Left ventricle myocardium inferior (tissue), 1 donor: ENCODE results near the gene IFT122. TPM values are rescaled to one million over a fixed set of nuclear protein-coding genes. Genes with fewer than 3 reads are reported as not detected.

Source experiments
- DNase-seq: peaks from one replicate; pipeline ENCODE4 v3.0.0-alpha.2; 2020
- H3K27ac ChIP-seq: fragments of 200-600 bp; replicated peaks from 2 replicates; pipeline ENCODE4 v1.8.0; 2021
- H3K27me3 ChIP-seq: fragments of 200-600 bp; 2 replicates; pipeline ENCODE4 v1.8.0; 2021; ENCODE audit warnings: low read depth
- H3K36me3 ChIP-seq: fragments of 200-600 bp; 2 replicates; pipeline ENCODE4 v1.8.0; 2021
- H3K4me1 ChIP-seq: fragments of 200-600 bp; 2 replicates; pipeline ENCODE4 v1.8.0; 2021
- H3K4me3 ChIP-seq: fragments of 200-600 bp; 2 replicates; pipeline ENCODE4 v1.8.0; 2021; ENCODE audit warnings: mild to moderate bottlenecking, moderate library complexity
- H3K9me3 ChIP-seq: fragments of 200-600 bp; replicated peaks from 2 replicates; pipeline ENCODE4 v1.8.0; 2021
- CTCF ChIP-seq: fragments of 200-600 bp; IDR thresholded peaks from 2 replicates; pipeline ENCODE4 v1.8.0; 2021; ENCODE audit warnings: antibody characterized with exemption, mild to moderate bottlenecking, borderline replicate concordance
- intact Hi-C: fragments of 100-400 bp; cut with micrococcal nuclease; formaldehyde crosslinking; loops from one replicate; pipeline ENCODE4 v1.11.0; 2022
- total RNA-seq: library from RNA; stranded (reverse); fragmentation: NEBNext Ultra II Directional; extraction: Animal tissue kit (Norgen Biotek cat#: 25700); gene quantifications from one replicate; pipeline ENCODE4 v1.2.1, GENCODE V29; 2021
- donor health status: DM: no; HTN: yes; CAD: no; lungs with severe emphysema.

IFT122 gene
- total RNA-seq, 1 donor from 2014 or later, result 16.5 TPM

GRCh38 chr3:129553171-129553570, 113.1 kb downstream of the IFT122 start:
- Histone ChIP-seq H3K36me3 (peaks cover 24% of the 10 kb centered on the region), H3K4me1 (peaks cover 62% of the 10 kb centered on the region), H3K27ac (peak overlapping the region; percentile 73), H3K27me3 (no peaks in the 10 kb centered on the region), H3K4me3 (no peak overlapping the region), H3K9me3 (no peaks in the 10 kb centered on the region)
- TF ChIP-seq CTCF, result no peak
- no peak for DNase-seq
- intact Hi-C loops, result loop anchor here (10.0 kb wide), 1 partner anchor 48 kb away; no protein-coding TSS in a partner anchor

- peak overlapping the region; percentile 73 for H3K27ac ChIP-seq
- no peaks in the 10 kb centered on the region for H3K9me3 ChIP-seq
- intact Hi-C loops, result loop anchor here (10.0 kb wide), 1 partner anchor 49 kb away; no protein-coding TSS in a partner anchor
- no peaks in the 10 kb centered on the region for H3K27me3 ChIP-seq
- H3K4me1 ChIP-seq, result peaks cover 67% of the 10 kb centered on the region
- no peak for TF ChIP-seq CTCF
- no peak for DNase-seq
- H3K4me3 ChIP-seq, result no peak overlapping the region
- H3K36me3 ChIP-seq, result peaks cover 24% of the 10 kb centered on the region
Observed at GRCh38 chr3:129553719-129554118, 113.7 kb downstream of the IFT122 start.

- Histone ChIP-seq H3K27ac (peak overlapping the region; percentile 73), H3K9me3 (no peaks in the 10 kb centered on the region), H3K4me3 (no peak overlapping the region), H3K4me1 (peaks cover 76% of the 10 kb centered on the region), H3K36me3 (peaks cover 33% of the 10 kb centered on the region), H3K27me3 (no peaks in the 10 kb centered on the region)
- TF ChIP-seq CTCF, result no peak
- intact Hi-C loops, result loop anchor here (10.0 kb wide), 1 partner anchor 50 kb away; no protein-coding TSS in a partner anchor
- DNase-seq, result no peak
Observed at GRCh38 chr3:129554356-129555152, 114.5 kb downstream of the IFT122 start.

GRCh38 chr3:129555153-129555550, 115.1 kb downstream of the IFT122 start:
- no peak for TF ChIP-seq CTCF
- peaks cover 82% of the 10 kb centered on the region for H3K4me1 ChIP-seq
- no peak for DNase-seq
- H3K36me3 ChIP-seq, result peaks cover 39% of the 10 kb centered on the region
- peak overlapping the region; percentile 73 for H3K27ac ChIP-seq
- H3K27me3 ChIP-seq, result no peaks in the 10 kb centered on the region
- no peaks in the 10 kb centered on the region for H3K9me3 ChIP-seq
- intact Hi-C loops, result loop anchor here (10.0 kb wide), 1 partner anchor 50 kb away; no protein-coding TSS in a partner anchor
- H3K4me3 ChIP-seq, result no peak overlapping the region

GRCh38 chr3:129555616-129556357, 115.8 kb downstream of the IFT122 start:
- intact Hi-C loops, result loop anchor here (10.0 kb wide), 1 partner anchor 51 kb away; no protein-coding TSS in a partner anchor
- H3K36me3 ChIP-seq, result peaks cover 40% of the 10 kb centered on the region
- DNase-seq, result no peak
- H3K27me3 ChIP-seq, result no peaks in the 10 kb centered on the region
- H3K4me3 ChIP-seq, result no peak overlapping the region
- peaks cover 88% of the 10 kb centered on the region for H3K4me1 ChIP-seq
- H3K9me3 ChIP-seq, result no peaks in the 10 kb centered on the region
- peak overlapping the region; percentile 73 for H3K27ac ChIP-seq
- TF ChIP-seq CTCF, result no peak
